Measurements from ENCODE around the gene MAGEC2.

The MAGEC2 gene

GRCh38 chrX:142204522-142205433 is at the start of gene MAGEC2:
MAGEC2 (minus strand) TSS chrX:142205290; CDS start chrX:142203987, 1,303 bp downstream.
- DNase-seq (ENCODE audit: low read depth, low spot score), result no peak

- DNase-seq (ENCODE audit: low read depth, low spot score), result no peak
These were observed 46.6 kb upstream of the MAGEC2 start for GRCh38 chrX:142251680-142252079.

- no peak for DNase-seq (ENCODE audit: low read depth, low spot score)
These were observed 46.1 kb upstream of the MAGEC2 start for GRCh38 chrX:142251202-142251601.

GRCh38 chrX:142250502-142250901 is 45.4 kb upstream of the MAGEC2 start:
- DNase-seq (ENCODE audit: low read depth, low spot score), result no peak

GRCh38 chrX:142249721-142250120 is 44.6 kb upstream of the MAGEC2 start:
- no peak for DNase-seq (ENCODE audit: low read depth, low spot score)

GRCh38 chrX:142244568-142244967 is 39.5 kb upstream of the MAGEC2 start:
- DNase-seq (ENCODE audit: low read depth, low spot score), result no peak

GRCh38 chrX:142238536-142238935 is 33.4 kb upstream of the MAGEC2 start:
- no peak for DNase-seq (ENCODE audit: low read depth, low spot score)

- no peak for DNase-seq (ENCODE audit: low read depth, low spot score)
These were observed 28.3 kb upstream of the MAGEC2 start for GRCh38 chrX:142233400-142233799.

- no peak for DNase-seq (ENCODE audit: low read depth, low spot score)
These were observed 9.0 kb upstream of the MAGEC2 start for GRCh38 chrX:142214081-142214480.

GRCh38 chrX:142201113-142201512 is 4.0 kb downstream of the MAGEC2 start:
- no peak for DNase-seq (ENCODE audit: low read depth, low spot score)

GRCh38 chrX:142186103-142186502 is 19.0 kb downstream of the MAGEC2 start:
- DNase-seq (ENCODE audit: low read depth, low spot score), result no peak

- DNase-seq (ENCODE audit: low read depth, low spot score), result no peak
These were observed 20.1 kb downstream of the MAGEC2 start for GRCh38 chrX:142184756-142185602.

- no peak for DNase-seq (ENCODE audit: low read depth, low spot score)
These were observed 48.5 kb downstream of the MAGEC2 start for GRCh38 chrX:142156567-142156966.
